SK-N-SH (cell line): ENCODE results near the gene PARVG. TPM values are rescaled to one million over a fixed set of nuclear protein-coding genes. Genes with fewer than 3 reads are reported as not detected.

ENCODE experiments used
- CTCF ChIA-PET: fragments of 300-600, 350-600 bp; formaldehyde crosslinking; extraction: SDS; loops from one replicate; lab custom pipeline; 2021; lab: Yijun Ruan, JAX
- POLR2A ChIA-PET: fragments of 350-600 bp; sonication (Branson Sonifier 250); formaldehyde crosslinking; extraction: SDS; loops from one replicate; lab custom pipeline; 2020; ENCODE audit warnings: antibody characterized with exemption, inconsistent platforms; lab: Yijun Ruan, JAX
- DNase-seq: peaks from one replicate; pipeline ENCODE4 v3.0.0; 2012
- H2AFZ ChIP-seq: fragments of 200-600 bp; sonication (generic); 2 replicates; pipeline ENCODE4 v1.8.1; 2016; ENCODE audit warnings: antibody characterized with exemption, mild to moderate bottlenecking, low read depth
- H3F3A ChIP-seq: fragments of 200-600 bp; sonication (generic); replicated peaks from 2 replicates; pipeline ENCODE3; 2016; ENCODE audit warnings: antibody characterized with exemption, mild to moderate bottlenecking; ENCODE audit not compliant: insufficient read depth
- H3K27ac ChIP-seq, 2 experiments: fragments of 200-500 bp in 1 of 2; fragments of 200-600 bp in 1 of 2; sonication (Bioruptor generic) in 1 of 2; sonication (generic), shearing (Covaris generic) in 1 of 2; 2 replicates each; pipeline versions ENCODE4 v1.5.1 to v1.6.1; 2014 to 2016; ENCODE audit warnings: low read depth in 2 of 2, inconsistent platforms in 1 of 2, low read length in 1 of 2, mild to moderate bottlenecking in 1 of 2, mixed read lengths in 1 of 2
- H3K27me3 ChIP-seq: fragments of 200-600 bp; sonication (generic), shearing (Covaris generic); 2 replicates; pipeline ENCODE4 v1.6.1; 2016; ENCODE audit warnings: mixed run types; ENCODE audit not compliant: insufficient read depth
- H3K36me3 ChIP-seq, 2 experiments: fragments of 200-500 bp in 1 of 2; fragments of 200-600 bp in 1 of 2; sonication (Bioruptor generic) in 1 of 2; sonication (generic) in 1 of 2; replicated peaks in 1 of 2; 2 replicates each; pipeline versions ENCODE3 to v1.5.1; 2014 to 2016; ENCODE audit warnings: low read length in 1 of 2, mild to moderate bottlenecking in 1 of 2; ENCODE audit not compliant: insufficient read depth in 2 of 2, control insufficient read depth in 1 of 2
- H3K4me1 ChIP-seq, 2 experiments: fragments of 200-500 bp in 1 of 2; fragments of 200-600 bp in 1 of 2; sonication (Bioruptor generic) in 1 of 2; sonication (generic), shearing (Covaris generic) in 1 of 2; 2 replicates each; pipeline versions ENCODE4 v1.5.1 to v1.6.1; 2014 to 2016; ENCODE audit warnings: low read depth in 1 of 2, low read length in 1 of 2, mixed run types in 1 of 2; ENCODE audit not compliant: insufficient read depth in 2 of 2, control insufficient read depth in 1 of 2
- H3K4me2 ChIP-seq: fragments of 200-600 bp; sonication (generic), shearing (Covaris generic); 2 replicates; pipeline ENCODE4 v1.6.1; 2017; ENCODE audit warnings: mixed run types
- H3K4me3 ChIP-seq, 2 experiments: fragments of 200-500 bp in 1 of 2; fragments of 200-600 bp in 1 of 2; sonication (Bioruptor generic) in 1 of 2; sonication (generic), shearing (Covaris generic) in 1 of 2; 2 replicates each; pipeline versions ENCODE4 v1.5.1 to v1.8.1; 2014 to 2016; ENCODE audit warnings: low read depth in 2 of 2, inconsistent platforms in 1 of 2, low read length in 1 of 2, mild to moderate bottlenecking in 1 of 2, mixed read lengths in 1 of 2, moderate library complexity in 1 of 2
- H3K79me2 ChIP-seq: fragments of 200-600 bp; sonication (generic); 2 replicates; pipeline ENCODE4 v1.8.1; 2017; ENCODE audit warnings: mild to moderate bottlenecking; ENCODE audit not compliant: insufficient read depth
- H3K9ac ChIP-seq: fragments of 200-600 bp; sonication (generic); 2 replicates; pipeline ENCODE4 v1.6.1; 2017; ENCODE audit warnings: mixed run types
- H3K9me2 ChIP-seq: fragments of 200-600 bp; sonication (generic); 2 replicates; pipeline ENCODE4 v1.6.1; 2017; ENCODE audit warnings: mixed run types
- H3K9me3 ChIP-seq: fragments of 200-600 bp; sonication (generic); 2 replicates; pipeline ENCODE4 v1.6.1; 2017; ENCODE audit warnings: mixed run types, mild to moderate bottlenecking, moderate library complexity
- H4K20me1 ChIP-seq: fragments of 200-600 bp; sonication (generic); 2 replicates; pipeline ENCODE4 v1.6.1; 2017; ENCODE audit warnings: mild to moderate bottlenecking, mixed run types; ENCODE audit not compliant: insufficient read depth
- CHD2 ChIP-seq: fragments of 150-350 bp; IDR thresholded peaks from 2 replicates; pipeline ENCODE4 v1.6.1; 2018; ENCODE audit warnings: low read length; ENCODE audit not compliant: partially characterized antibody
- CTCF ChIP-seq: fragments of 200-600 bp; sonication (generic); IDR thresholded peaks from 2 replicates; pipeline ENCODE4 v1.6.1; 2017; ENCODE audit warnings: antibody characterized with exemption, mild to moderate bottlenecking, moderate library complexity
- ELF1 ChIP-seq: IDR thresholded peaks from 2 replicates; pipeline ENCODE4 v1.4.0; 2012
- EP300 ChIP-seq, 2 experiments: IDR thresholded peaks; 2 replicates each; pipeline versions ENCODE4 v1.4.0 to v1.6.1; 2012; ENCODE audit warnings: borderline replicate concordance in 1 of 2, low read depth in 1 of 2, low read length in 1 of 2
- EZH2phosphoT487 ChIP-seq: fragments of 200-600 bp; sonication (generic); IDR thresholded peaks from 2 replicates; pipeline ENCODE4 v1.6.1; 2017; ENCODE audit warnings: low read depth, mixed run types, mild to moderate bottlenecking, antibody characterized with exemption, moderate library complexity, borderline replicate concordance
- FOXJ3 ChIP-seq: sonication (generic); formaldehyde crosslinking; IDR thresholded peaks from 2 replicates; pipeline ENCODE4 v1.5.1; 2020; ENCODE audit warnings: mild to moderate bottlenecking, missing genetic modification reagents
- FOXM1 ChIP-seq: IDR thresholded peaks from 2 replicates; pipeline ENCODE4 v1.4.0; 2012; ENCODE audit warnings: low read depth, mild to moderate bottlenecking
- GABPA ChIP-seq: IDR thresholded peaks from 2 replicates; pipeline ENCODE4 v1.4.0; 2012; ENCODE audit warnings: low read depth, mild to moderate bottlenecking
- MEF2A ChIP-seq: IDR thresholded peaks from 2 replicates; pipeline ENCODE4 v1.4.0; 2012; ENCODE audit warnings: low read depth, borderline replicate concordance
- MXI1 ChIP-seq: IDR thresholded peaks from 2 replicates; pipeline ENCODE4 v1.6.1; 2012; ENCODE audit warnings: mild to moderate bottlenecking, low read depth, low read length, improper control_type of control experiment
- NFIC ChIP-seq: IDR thresholded peaks from 2 replicates; pipeline ENCODE4 v1.4.0; 2012; ENCODE audit warnings: borderline replicate concordance
- RAD21 ChIP-seq: IDR thresholded peaks from 2 replicates; pipeline ENCODE4 v1.6.1; 2012; ENCODE audit warnings: mild to moderate bottlenecking, low read length
- RCOR1 ChIP-seq: fragments of 150-350 bp; IDR thresholded peaks from 2 replicates; pipeline ENCODE4 v1.6.1; 2017; ENCODE audit warnings: antibody characterized with exemption, low read length
- SIN3A ChIP-seq: IDR thresholded peaks from 2 replicates; pipeline ENCODE4 v1.6.1; 2012; ENCODE audit warnings: low read depth, mild to moderate bottlenecking, low read length, moderate library complexity, borderline replicate concordance
- TAF1 ChIP-seq: IDR thresholded peaks from 2 replicates; pipeline ENCODE4 v1.6.1; 2012; ENCODE audit warnings: low read depth, mild to moderate bottlenecking, low read length, moderate library complexity, borderline replicate concordance
- USF1 ChIP-seq: IDR thresholded peaks from 2 replicates; pipeline ENCODE4 v1.4.0; 2012; ENCODE audit warnings: low read depth, borderline replicate concordance
- WGBS: methylation state at CpG from one replicate; pipeline ENCODE4 v1.1.6; 2017; ENCODE audit warnings: low lambda C conversion rate; 5-methylcytosine and 5-hydroxymethylcytosine counted together
- polyA plus RNA-seq, 3 experiments: library from polyadenylated mRNA; depleted of rRNA; stranded (reverse); fragments of >200 nt; gene quantifications; 2 replicates each; pipeline ENCODE4 v1.2.3, GENCODE V29; 2012
- TF ChIP-seq, protein P1 (sequence below): fragments of 150-350 bp; IDR thresholded peaks from 2 replicates; pipeline ENCODE4 v1.6.1; 2017; ENCODE audit warnings: antibody characterized with exemption, low read length, low read depth, borderline replicate concordance
- TF ChIP-seq, protein P2 (sequence below): IDR thresholded peaks from 2 replicates; pipeline ENCODE4 v1.4.0; 2012; ENCODE audit warnings: low read depth

The PARVG gene
- polyA plus RNA-seq, 1 of the 3 experiments (the other 2 are of a cell fraction) = 0.05 TPM

GRCh38 chr22:44136112-44136511 is 44.6 kb upstream of the PARVG start:
- Histone ChIP-seq H3K27ac (no peak overlapping the region), H3K9ac (no peak overlapping the region), H3K4me2 (no peak overlapping the region), H3K9me2 (no peaks in the 10 kb centered on the region), H3F3A (no peaks in the 10 kb centered on the region), H3K9me3 (no peaks in the 10 kb centered on the region; the same call in 1 of the 2 replicates), H4K20me1 (no peaks in the 10 kb centered on the region), H3K4me1 (no peaks in the 10 kb centered on the region), H3K4me3 (no peak overlapping the region), H3K27me3 (no peaks in the 10 kb centered on the region), H3K79me2 (no peaks in the 10 kb centered on the region), H3K36me3 (peaks cover 6 to 14% of the 10 kb centered on the region in 2 experiments), H2AFZ (no peak overlapping the region)
- DNase-seq = no peak
- POLR2A ChIA-PET = no interaction called here
- no peak for TF ChIP-seq ELF1
- TF ChIP-seq EP300 (IDR thresholded peaks at IDR 0.05; ENCODE audit: borderline replicate concordance in 1 of 2, low read depth in 1 of 2, low read length in 1 of 2) = no peak
- no peak for TF ChIP-seq NFIC
- no peak for TF ChIP-seq TAF1
- TF ChIP-seq FOXJ3 (CRISPR knock-in tag) = no peak
- TF ChIP-seq FOXM1 = no peak
- TF ChIP-seq CHD2 = no peak
- TF ChIP-seq EZH2phosphoT487 = no peak
- TF ChIP-seq MXI1 = no peak
- no peak for TF ChIP-seq GABPA
- no peak for TF ChIP-seq CTCF
- no peak for TF ChIP-seq SIN3A
- no peak for TF ChIP-seq RAD21
- TF ChIP-seq USF1 = no peak
- TF ChIP-seq MEF2A = no peak
- TF ChIP-seq, protein P1, sequence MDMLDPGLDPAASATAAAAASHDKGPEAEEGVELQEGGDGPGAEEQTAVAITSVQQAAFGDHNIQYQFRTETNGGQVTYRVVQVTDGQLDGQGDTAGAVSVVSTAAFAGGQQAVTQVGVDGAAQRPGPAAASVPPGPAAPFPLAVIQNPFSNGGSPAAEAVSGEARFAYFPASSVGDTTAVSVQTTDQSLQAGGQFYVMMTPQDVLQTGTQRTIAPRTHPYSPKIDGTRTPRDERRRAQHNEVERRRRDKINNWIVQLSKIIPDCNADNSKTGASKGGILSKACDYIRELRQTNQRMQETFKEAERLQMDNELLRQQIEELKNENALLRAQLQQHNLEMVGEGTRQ = no peak
- TF ChIP-seq RCOR1 = no peak
- TF ChIP-seq, protein P2, sequence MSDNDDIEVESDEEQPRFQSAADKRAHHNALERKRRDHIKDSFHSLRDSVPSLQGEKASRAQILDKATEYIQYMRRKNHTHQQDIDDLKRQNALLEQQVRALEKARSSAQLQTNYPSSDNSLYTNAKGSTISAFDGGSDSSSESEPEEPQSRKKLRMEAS = no peak
- CTCF ChIA-PET = interaction anchor here (1.3 kb wide), 1 partner anchor 50 kb away, joined by 3 read pairs; no protein-coding TSS in a partner anchor
- WGBS = 87% methylated on average over 8 of the region's 8 CpGs
